Testis (tissue), 3 donors: ENCODE measurements around the gene IFT43. TPM values are rescaled to one million over a fixed set of nuclear protein-coding genes. Genes with fewer than 3 reads are reported as not detected.

Experiments used
- DNase-seq: peaks from one replicate; pipeline ENCODE4 v3.0.0-alpha.2; 2019
- H3K27ac ChIP-seq, 2 donors: fragments of 200-600 bp; sonication (generic); one replicate each; pipeline ENCODE4 v1.5.1; 2019
- H3K27me3 ChIP-seq: fragments of 200-600 bp; sonication (generic); one replicate; pipeline ENCODE4 v1.5.1; 2019
- H3K36me3 ChIP-seq: fragments of 200-600 bp; sonication (generic); one replicate; pipeline ENCODE4 v1.5.1; 2017; ENCODE audit warnings: low read depth; ENCODE audit errors: missing control alignments
- H3K4me1 ChIP-seq: fragments of 200-600 bp; sonication (generic); one replicate; pipeline ENCODE4 v1.5.1; 2019
- H3K4me3 ChIP-seq, 2 donors: fragments of 200-600 bp; sonication (generic); one replicate each; pipeline ENCODE4 v1.5.1; 2017 to 2019
- H3K9me3 ChIP-seq: fragments of 200-600 bp; sonication (generic); one replicate; pipeline ENCODE4 v1.5.1; 2017
- POLR2A ChIP-seq: fragments of 450-650 bp; IDR thresholded peaks from one replicate; pipeline ENCODE4 v1.6.1; 2017; ENCODE audit warnings: antibody characterized with exemption, mild to moderate bottlenecking, moderate library complexity
- WGBS, 2 donors: methylation state at CpG; one replicate each; pipeline ENCODE4 v1.1.5; 2018; 5-methylcytosine and 5-hydroxymethylcytosine counted together
- intact Hi-C: fragments of 100-400 bp; cut with DNase I; formaldehyde crosslinking; loops from one replicate; pipeline ENCODE4 v1.15.1; 2023; ENCODE audit warnings: low total_unique reads
- polyA plus RNA-seq: library from polyadenylated mRNA; stranded (reverse); fragments of 350-450 nt; fragmentation: Illumina TruSeq; extraction: RNeasy Lipid Tissue Mini Kit (QIAGEN cat#74804); gene quantifications from one replicate; pipeline ENCODE4 v1.2.3, GENCODE V29; 2014; ENCODE audit warnings: low read depth, low replicate concordance; ENCODE audit not compliant: insufficient read depth
- total RNA-seq, 2 donors: library from RNA; depleted of rRNA; stranded (reverse); fragments of >200 nt; gene quantifications; one replicate each; pipeline ENCODE4 v1.2.3, GENCODE V29; 2016
- TF ChIP-seq, protein P1 (sequence below), 3 experiments: fragments of 450-650 bp in 2 of 3; fragments of 200-600 bp in 1 of 3; sonication (generic) in 1 of 3; IDR thresholded peaks; one replicate each; pipeline ENCODE4 v1.5.1; 2016 to 2019; ENCODE audit warnings: antibody characterized with exemption in 3 of 3, mild to moderate bottlenecking in 2 of 3, moderate library complexity in 1 of 3

Gene IFT43
- total and polyA plus RNA-seq, 3 donors from 2014 or later, result 55.1 to 85.4 (median 68.4) TPM

- Histone ChIP-seq H3K4me1 (peaks cover 3% of the 10 kb centered on the region), H3K4me3 (no peak overlapping the region), H3K27ac (no peak overlapping the region), H3K9me3 (no peaks in the 10 kb centered on the region), H3K27me3 (no peaks in the 10 kb centered on the region), H3K36me3 (no peaks in the 10 kb centered on the region)
- DNase-seq, result no peak
- WGBS, 2 donors, result 93 to 100% methylated on average over 1 of the region's 1 CpG
- intact Hi-C loops, result no loop called here
- TF ChIP-seq, protein P1, sequence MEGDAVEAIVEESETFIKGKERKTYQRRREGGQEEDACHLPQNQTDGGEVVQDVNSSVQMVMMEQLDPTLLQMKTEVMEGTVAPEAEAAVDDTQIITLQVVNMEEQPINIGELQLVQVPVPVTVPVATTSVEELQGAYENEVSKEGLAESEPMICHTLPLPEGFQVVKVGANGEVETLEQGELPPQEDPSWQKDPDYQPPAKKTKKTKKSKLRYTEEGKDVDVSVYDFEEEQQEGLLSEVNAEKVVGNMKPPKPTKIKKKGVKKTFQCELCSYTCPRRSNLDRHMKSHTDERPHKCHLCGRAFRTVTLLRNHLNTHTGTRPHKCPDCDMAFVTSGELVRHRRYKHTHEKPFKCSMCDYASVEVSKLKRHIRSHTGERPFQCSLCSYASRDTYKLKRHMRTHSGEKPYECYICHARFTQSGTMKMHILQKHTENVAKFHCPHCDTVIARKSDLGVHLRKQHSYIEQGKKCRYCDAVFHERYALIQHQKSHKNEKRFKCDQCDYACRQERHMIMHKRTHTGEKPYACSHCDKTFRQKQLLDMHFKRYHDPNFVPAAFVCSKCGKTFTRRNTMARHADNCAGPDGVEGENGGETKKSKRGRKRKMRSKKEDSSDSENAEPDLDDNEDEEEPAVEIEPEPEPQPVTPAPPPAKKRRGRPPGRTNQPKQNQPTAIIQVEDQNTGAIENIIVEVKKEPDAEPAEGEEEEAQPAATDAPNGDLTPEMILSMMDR (IDR thresholded peaks at IDR 0.05), result no peak
- TF ChIP-seq POLR2A, result no peak
These were observed 8.0 kb downstream of the IFT43 start for GRCh38 chr14:75993567-75994041.

GRCh38 chr14:75995372-75996041 is 9.9 kb downstream of the IFT43 start:
- peak; percentile 49 for DNase-seq
- no peaks in the 10 kb centered on the region for H3K36me3 ChIP-seq
- intact Hi-C loops, result no loop called here

GRCh38 chr14:75996488-75996887 is 10.9 kb downstream of the IFT43 start:
- intact Hi-C loops, result no loop called here
- DNase-seq, result no peak
- H3K4me3 ChIP-seq, result no peak overlapping the region
- H3K4me1 ChIP-seq, result peaks cover 3% of the 10 kb centered on the region
- no peaks in the 10 kb centered on the region for H3K36me3 ChIP-seq
- no peaks in the 10 kb centered on the region for H3K27me3 ChIP-seq
- no peaks in the 10 kb centered on the region for H3K9me3 ChIP-seq
- 83 to 88% methylated on average over 1 of the region's 1 CpG for WGBS, 2 donors
- TF ChIP-seq POLR2A, result no peak
- TF ChIP-seq, protein P1 (IDR thresholded peaks at IDR 0.05), result no peak
- peak overlapping the region in 1 of 2 donors; percentile 65 for H3K27ac ChIP-seq

More at GRCh38 chr14:75995372-75996041, 9.9 kb downstream of the IFT43 start:
- Histone ChIP-seq H3K27ac (peak overlapping the region; percentile 37 to 65), H3K9me3 (no peaks in the 10 kb centered on the region), H3K27me3 (no peaks in the 10 kb centered on the region), H3K4me1 (peaks cover 3% of the 10 kb centered on the region), H3K4me3 (no peak overlapping the region)
- TF ChIP-seq POLR2A, result no peak
- TF ChIP-seq, protein P1 (IDR thresholded peaks at IDR 0.05), result no peak
- 64 to 69% methylated on average over 17 of the region's 17 CpGs for WGBS, 2 donors

DNA sequence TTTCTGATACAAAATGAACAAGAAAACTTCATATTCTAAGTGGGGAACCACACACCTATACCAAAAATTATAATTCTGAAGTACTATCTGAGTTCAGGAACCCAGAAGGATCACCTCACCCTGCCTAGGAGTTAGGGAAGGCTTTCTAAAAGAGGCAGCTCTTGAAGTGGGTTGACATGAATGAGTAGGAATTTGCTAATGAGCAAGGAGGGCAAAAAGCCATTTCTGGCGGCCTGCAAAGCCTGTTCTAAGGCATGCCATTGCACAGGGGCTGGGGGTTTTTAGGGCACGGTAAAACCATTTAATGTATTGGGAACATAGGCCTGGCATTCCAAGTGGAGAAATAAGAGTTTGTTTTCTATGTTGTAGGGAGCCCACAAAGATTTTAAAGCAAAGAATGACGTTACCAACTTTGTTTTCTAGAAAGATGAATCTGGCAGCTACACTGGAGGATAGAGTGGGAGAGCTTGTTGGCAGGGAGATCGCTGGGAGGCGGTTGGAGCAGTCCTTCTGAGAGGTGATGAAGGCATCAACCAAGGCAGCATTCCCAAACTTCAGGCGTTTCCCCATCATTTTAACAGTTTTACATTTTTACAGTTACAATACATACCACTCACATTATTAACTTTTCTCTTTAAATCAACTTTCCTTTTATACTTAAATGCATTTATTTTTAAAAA is 14.1 kb downstream of the IFT43 start:
- Histone ChIP-seq H3K27ac (no peak overlapping the region), H3K4me3 (no peak overlapping the region), H3K9me3 (no peaks in the 10 kb centered on the region), H3K27me3 (no peaks in the 10 kb centered on the region), H3K4me1 (peaks cover 3% of the 10 kb centered on the region), H3K36me3 (no peaks in the 10 kb centered on the region)
- TF ChIP-seq, protein P1 (IDR thresholded peaks at IDR 0.05), result no peak
- no peak for TF ChIP-seq POLR2A
- intact Hi-C loops, result no loop called here
- DNase-seq, result no peak
- 80 to 93% methylated on average over 6 of the region's 6 CpGs for WGBS, 2 donors
